DND-41 (cell line): ENCODE measurements around the gene KLHL12.

ENCODE experiments used
- EZH2 ChIP-seq: IDR thresholded peaks from 3 replicates; pipeline ENCODE4 v1.6.1; 2012; ENCODE audit warnings: borderline replicate concordance, low read depth, mild to moderate bottlenecking, moderate library complexity, low read length, inconsistent platforms; ENCODE audit not compliant: severe bottlenecking
- TF ChIP-seq, protein P1 (sequence below): IDR thresholded peaks from 2 replicates; pipeline ENCODE4 v1.5.1; 2012; ENCODE audit warnings: borderline replicate concordance, low read length, moderate library complexity, mild to moderate bottlenecking; ENCODE audit not compliant: poor library complexity, severe bottlenecking; ENCODE audit errors: extremely low read depth

- TF ChIP-seq, protein P1, sequence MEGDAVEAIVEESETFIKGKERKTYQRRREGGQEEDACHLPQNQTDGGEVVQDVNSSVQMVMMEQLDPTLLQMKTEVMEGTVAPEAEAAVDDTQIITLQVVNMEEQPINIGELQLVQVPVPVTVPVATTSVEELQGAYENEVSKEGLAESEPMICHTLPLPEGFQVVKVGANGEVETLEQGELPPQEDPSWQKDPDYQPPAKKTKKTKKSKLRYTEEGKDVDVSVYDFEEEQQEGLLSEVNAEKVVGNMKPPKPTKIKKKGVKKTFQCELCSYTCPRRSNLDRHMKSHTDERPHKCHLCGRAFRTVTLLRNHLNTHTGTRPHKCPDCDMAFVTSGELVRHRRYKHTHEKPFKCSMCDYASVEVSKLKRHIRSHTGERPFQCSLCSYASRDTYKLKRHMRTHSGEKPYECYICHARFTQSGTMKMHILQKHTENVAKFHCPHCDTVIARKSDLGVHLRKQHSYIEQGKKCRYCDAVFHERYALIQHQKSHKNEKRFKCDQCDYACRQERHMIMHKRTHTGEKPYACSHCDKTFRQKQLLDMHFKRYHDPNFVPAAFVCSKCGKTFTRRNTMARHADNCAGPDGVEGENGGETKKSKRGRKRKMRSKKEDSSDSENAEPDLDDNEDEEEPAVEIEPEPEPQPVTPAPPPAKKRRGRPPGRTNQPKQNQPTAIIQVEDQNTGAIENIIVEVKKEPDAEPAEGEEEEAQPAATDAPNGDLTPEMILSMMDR = no peak
- TF ChIP-seq EZH2 = no peak
These were observed 66.2 kb downstream of the KLHL12 start for GRCh38 chr1:202860744-202861419.
